IgD-negative memory B cell (primary cell): ENCODE results near the gene ADCK1. TPM values are rescaled to one million over a fixed set of nuclear protein-coding genes. Genes with fewer than 3 reads are reported as not detected.

Experiments
- H3K27ac Mint-ChIP-seq, 3 donors: one replicate each; pipeline ENCODE4 v1.8.0; 2020 to 2022; ENCODE audit warnings: mild to moderate bottlenecking in 3 of 3, mixed read lengths in 3 of 3, moderate library complexity in 1 of 3
- H3K27me3 Mint-ChIP-seq: one replicate; pipeline ENCODE4 v1.8.0; 2021; ENCODE audit warnings: mixed read lengths
- H3K36me3 Mint-ChIP-seq: one replicate; pipeline ENCODE4 v1.8.0; 2020; ENCODE audit warnings: mild to moderate bottlenecking, mixed read lengths
- H3K4me1 Mint-ChIP-seq, 3 donors: one replicate each; pipeline ENCODE4 v1.8.0; 2020 to 2022; ENCODE audit warnings: mixed read lengths in 3 of 3, mild to moderate bottlenecking in 1 of 3
- H3K4me3 Mint-ChIP-seq, 4 donors: one replicate each; pipeline ENCODE4 v1.8.0; 2020 to 2022; ENCODE audit warnings: mild to moderate bottlenecking in 4 of 4, mixed read lengths in 4 of 4, moderate library complexity in 3 of 4
- H3K9me3 Mint-ChIP-seq, 3 donors: one replicate each; pipeline ENCODE4 v1.8.0; 2020 to 2021; ENCODE audit warnings: mixed read lengths in 3 of 3, mild to moderate bottlenecking in 1 of 3
- polyA plus RNA-seq: library from polyadenylated mRNA; unstranded; fragments of 300-500 nt; fragmentation: Illumina TruSeq; gene quantifications from one replicate; pipeline ENCODE4 v1.2.3, GENCODE V29; 2021

Gene ADCK1
- polyA plus RNA-seq, 1 donor from 2014 or later = 3.5 TPM

DNA sequence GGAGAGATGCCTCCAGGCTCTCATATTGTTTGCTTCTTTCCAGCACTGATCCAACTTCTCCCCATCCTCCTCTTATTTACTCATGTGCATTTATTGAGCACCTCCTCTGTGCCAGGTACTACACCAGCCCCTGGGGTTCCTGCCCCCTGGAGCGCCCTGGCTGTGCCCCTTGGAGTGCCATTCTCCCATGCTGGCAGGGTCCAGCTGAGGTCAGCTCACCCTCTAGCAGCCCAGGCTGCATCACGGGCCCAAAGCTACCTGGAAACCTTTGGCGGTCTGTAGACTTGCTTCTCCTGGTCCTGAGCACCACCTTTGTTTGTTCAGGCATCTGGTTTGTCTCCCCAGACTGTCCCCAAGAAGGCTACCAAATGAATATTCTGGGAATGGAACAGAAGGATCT is 67.0 kb downstream of the ADCK1 start:
- Mint-ChIP-seq H3K27ac (no peak overlapping the region), H3K4me3 (no peak overlapping the region), H3K4me1 (peaks cover 0 to 1% (median 0%) of the 10 kb centered on the region in 3 donors), H3K9me3 (no peaks in the 10 kb centered on the region), H3K27me3 (no peaks in the 10 kb centered on the region), H3K36me3 (peaks cover 16% of the 10 kb centered on the region)

DNA sequence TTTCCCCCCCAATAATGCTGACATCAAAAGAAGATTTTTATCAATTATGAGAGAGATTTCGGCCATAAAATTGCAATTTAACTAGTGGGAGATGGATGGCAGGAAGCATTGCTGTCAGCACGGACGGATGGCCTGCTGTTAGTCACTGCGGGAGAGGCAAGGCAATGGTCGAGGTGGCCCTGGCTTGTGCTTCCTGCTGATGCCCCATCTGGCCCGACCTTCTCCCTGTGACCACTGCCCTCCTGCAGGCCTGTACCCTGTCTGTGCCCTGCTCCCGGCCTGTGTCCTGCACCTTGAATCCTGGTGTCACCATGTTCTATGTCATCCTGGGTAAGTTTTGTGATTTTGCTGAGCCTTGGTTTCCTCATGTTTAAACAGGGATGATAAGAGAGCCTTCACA is 67.6 kb downstream of the ADCK1 start:
- Mint-ChIP-seq H3K4me3 (no peak overlapping the region), H3K4me1 (peaks cover 0 to 1% (median 0%) of the 10 kb centered on the region in 3 donors), H3K9me3 (no peaks in the 10 kb centered on the region), H3K27me3 (no peaks in the 10 kb centered on the region), H3K27ac (no peak overlapping the region), H3K36me3 (peaks cover 17% of the 10 kb centered on the region)

DNA sequence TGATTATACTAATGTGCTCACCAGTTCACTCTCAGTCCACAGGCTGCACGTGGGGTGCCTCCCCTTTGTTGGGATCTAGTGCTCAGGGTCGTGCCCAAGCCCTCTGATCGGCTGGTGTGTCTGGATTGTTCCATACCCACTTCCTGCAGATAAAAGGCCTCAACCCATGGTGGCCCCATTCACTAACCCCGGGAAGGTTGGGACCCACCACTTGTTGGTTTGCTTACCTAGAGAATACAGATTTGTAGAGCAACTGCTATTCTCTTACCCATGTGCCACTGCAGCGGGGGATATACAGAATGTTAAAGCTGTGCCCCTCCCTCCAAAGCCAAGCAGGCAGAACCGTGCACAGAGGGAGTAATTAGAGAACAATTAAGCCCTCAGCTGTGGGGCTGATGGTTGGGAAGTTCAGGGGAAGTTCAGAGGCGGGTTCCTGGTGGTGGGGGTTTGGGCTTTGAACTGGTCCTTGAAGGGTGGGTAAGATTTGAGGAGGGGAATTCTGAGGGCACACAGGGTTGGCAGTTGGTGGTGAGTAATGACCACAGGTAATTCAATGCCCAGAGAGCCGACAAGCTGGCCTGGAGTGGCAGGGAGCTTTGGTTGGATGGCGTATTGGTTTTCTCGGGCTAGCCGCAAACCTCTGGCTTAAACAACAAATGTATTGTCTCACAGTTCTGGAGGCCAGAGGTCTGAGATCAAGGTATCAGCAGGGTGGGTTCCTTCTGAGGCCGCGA is 68.8 kb downstream of the ADCK1 start:
- peaks cover 16% of the 10 kb centered on the region for H3K36me3 Mint-ChIP-seq
- H3K4me3 Mint-ChIP-seq = no peak overlapping the region
- H3K27me3 Mint-ChIP-seq = no peaks in the 10 kb centered on the region
- no peak overlapping the region for H3K27ac Mint-ChIP-seq
- H3K4me1 Mint-ChIP-seq = peaks cover 0 to under 1% (median 0%) of the 10 kb centered on the region in 3 donors
- peaks cover 0 to 6% (median 3%) of the 10 kb centered on the region in 3 donors for H3K9me3 Mint-ChIP-seq

DNA sequence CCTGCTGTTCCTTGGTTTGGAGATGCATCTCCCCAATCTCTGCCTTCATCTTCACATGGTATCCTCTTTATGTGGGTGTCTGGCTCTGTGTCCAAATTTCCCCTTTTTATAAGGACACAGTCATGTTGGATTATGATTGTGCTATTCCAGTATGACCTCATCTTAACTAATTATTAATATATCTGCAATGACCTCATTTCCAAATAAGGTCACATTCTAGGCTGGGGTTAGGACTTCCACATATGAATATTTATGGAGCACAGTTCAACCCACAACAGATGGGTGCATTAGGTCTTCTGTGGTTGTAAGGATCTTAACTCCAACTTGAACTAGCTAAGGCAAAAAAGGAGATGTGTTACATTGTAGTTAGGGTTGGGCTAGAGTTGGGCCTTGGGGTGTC is 69.4 kb downstream of the ADCK1 start:
- no peaks in the 10 kb centered on the region for H3K4me1 Mint-ChIP-seq
- H3K4me3 Mint-ChIP-seq = no peak overlapping the region
- no peaks in the 10 kb centered on the region for H3K27me3 Mint-ChIP-seq
- H3K9me3 Mint-ChIP-seq = peaks cover 0 to 10% (median 7%) of the 10 kb centered on the region in 3 donors
- H3K36me3 Mint-ChIP-seq = peaks cover 11% of the 10 kb centered on the region
- no peak overlapping the region for H3K27ac Mint-ChIP-seq

DNA sequence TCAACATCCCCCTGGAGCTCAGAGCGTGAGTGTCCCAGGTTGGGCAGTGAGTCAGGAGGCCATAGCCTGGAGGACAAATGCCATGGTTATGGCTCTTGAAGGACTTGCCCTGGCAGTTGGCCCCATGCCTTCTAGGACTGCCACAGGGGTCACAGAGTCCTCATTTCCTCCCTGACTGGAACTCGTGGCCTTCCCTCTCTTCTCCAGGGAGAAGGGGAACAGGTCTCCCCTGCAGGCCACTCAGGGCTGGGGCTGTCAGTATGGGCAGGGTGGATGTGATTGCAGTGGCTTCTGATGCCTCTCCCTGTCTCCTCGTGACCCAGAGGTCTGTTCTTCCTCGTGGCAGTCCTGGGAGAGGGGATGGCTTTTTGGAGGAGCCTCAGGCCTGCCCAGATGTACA is 70.7 kb downstream of the ADCK1 start:
- Mint-ChIP-seq H3K36me3 (peaks cover 15% of the 10 kb centered on the region), H3K27ac (no peak overlapping the region), H3K9me3 (peaks cover 0 to 10% (median 7%) of the 10 kb centered on the region in 3 donors), H3K4me3 (no peak overlapping the region), H3K4me1 (no peaks in the 10 kb centered on the region), H3K27me3 (no peaks in the 10 kb centered on the region)

DNA sequence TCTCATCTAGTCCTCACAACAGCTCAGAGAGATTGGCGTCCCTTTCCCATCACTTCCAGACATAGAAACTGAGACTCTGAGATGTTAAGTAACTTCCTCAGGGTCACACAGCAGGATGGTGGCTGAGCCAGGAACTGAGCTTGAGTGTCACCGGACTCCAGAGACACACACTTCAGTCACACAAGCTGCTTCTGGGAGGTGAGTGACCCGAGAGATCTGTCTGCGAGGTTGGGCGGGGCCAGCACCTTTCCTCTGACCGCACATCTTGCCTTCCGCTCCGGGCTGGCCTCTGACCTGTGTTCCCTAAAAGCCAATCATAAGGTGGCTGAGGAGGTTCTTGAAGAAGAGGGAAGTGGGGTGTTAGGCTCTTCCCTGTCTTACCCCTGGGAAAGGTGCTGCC is 72.2 kb downstream of the ADCK1 start:
- H3K4me1 Mint-ChIP-seq = no peaks in the 10 kb centered on the region
- H3K36me3 Mint-ChIP-seq = peaks cover 16% of the 10 kb centered on the region
- no peaks in the 10 kb centered on the region for H3K27me3 Mint-ChIP-seq
- H3K4me3 Mint-ChIP-seq = no peak overlapping the region
- H3K27ac Mint-ChIP-seq = no peak overlapping the region
- H3K9me3 Mint-ChIP-seq = peaks cover 2 to 10% (median 7%) of the 10 kb centered on the region in 3 donors

DNA sequence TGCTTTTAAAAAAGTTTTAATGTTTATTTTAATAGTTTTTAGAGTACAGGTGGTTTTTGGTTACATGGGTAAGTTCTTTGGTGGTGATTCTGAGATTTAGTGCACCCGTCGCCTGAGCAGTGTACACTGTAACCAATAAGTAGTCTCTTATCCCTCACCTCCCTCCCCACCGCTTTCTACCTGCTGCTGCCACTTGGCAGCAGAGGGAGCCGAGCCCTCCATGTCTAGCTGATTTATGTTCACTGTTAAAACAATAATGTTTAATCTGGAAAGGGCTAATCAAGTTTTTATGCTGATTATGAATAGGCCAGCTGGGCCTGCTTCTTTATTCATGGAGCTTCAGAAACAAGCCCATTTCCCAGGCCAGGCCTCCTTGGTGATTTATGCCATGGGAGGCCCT is 73.1 kb downstream of the ADCK1 start:
- Mint-ChIP-seq H3K36me3 (peaks cover 16% of the 10 kb centered on the region), H3K27me3 (no peaks in the 10 kb centered on the region), H3K4me3 (peak overlapping the region in 1 of 4 donors; percentile 15), H3K9me3 (peaks cover 2 to 10% (median 7%) of the 10 kb centered on the region in 3 donors), H3K4me1 (no peaks in the 10 kb centered on the region), H3K27ac (no peak overlapping the region)

DNA sequence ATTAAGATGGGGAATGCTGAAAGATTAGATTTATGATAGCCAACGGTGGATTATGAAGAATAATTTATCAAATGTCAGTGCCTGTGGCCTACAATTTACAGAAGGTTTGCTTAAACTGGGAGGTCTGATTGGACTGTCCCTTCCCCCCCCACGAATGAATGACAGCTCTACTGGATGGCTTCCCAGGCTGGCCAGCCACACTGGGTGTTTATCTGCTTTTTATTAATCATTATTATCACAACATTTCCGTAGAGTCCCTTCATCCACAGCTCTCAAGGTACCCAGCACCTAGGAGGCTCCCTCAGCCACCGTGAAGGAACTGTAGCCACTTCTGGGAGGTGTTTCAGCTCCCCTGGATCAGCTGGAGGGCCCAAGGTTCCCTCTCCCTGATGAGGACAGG is 78.9 kb downstream of the ADCK1 start:
- peaks cover 2 to 3% (median 3%) of the 10 kb centered on the region in 3 donors for H3K9me3 Mint-ChIP-seq
- peaks cover 0 to 3% (median 0%) of the 10 kb centered on the region in 3 donors for H3K4me1 Mint-ChIP-seq
- peaks cover 17% of the 10 kb centered on the region for H3K36me3 Mint-ChIP-seq
- H3K27me3 Mint-ChIP-seq = no peaks in the 10 kb centered on the region
- no peak overlapping the region for H3K4me3 Mint-ChIP-seq
- no peak overlapping the region for H3K27ac Mint-ChIP-seq

DNA sequence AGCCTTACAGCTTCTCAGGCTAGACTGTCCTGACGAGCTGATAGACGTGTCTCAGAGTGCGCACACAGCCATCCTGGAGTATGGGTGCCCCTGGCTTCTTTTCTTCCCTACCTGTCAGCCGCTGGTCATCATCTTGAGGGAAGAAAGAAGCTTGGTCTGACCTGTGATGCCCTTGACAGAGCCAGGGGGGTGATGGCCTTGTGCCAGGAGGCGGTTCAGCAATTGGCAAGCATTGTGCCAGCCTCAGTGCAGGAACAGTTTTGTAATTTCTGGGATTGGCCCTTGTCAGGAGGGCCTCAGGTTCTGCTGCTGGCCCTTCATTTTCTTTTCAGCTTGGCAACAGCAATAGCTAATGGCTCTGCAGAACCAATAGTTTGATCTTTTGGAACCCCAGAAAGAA is 80.1 kb downstream of the ADCK1 start:
- H3K27ac Mint-ChIP-seq = no peak overlapping the region
- peaks cover 0 to 3% (median 0%) of the 10 kb centered on the region in 3 donors for H3K4me1 Mint-ChIP-seq
- H3K27me3 Mint-ChIP-seq = no peaks in the 10 kb centered on the region
- H3K36me3 Mint-ChIP-seq = peaks cover 11% of the 10 kb centered on the region
- peaks cover 0 to 2% (median 0%) of the 10 kb centered on the region in 3 donors for H3K9me3 Mint-ChIP-seq
- no peak overlapping the region for H3K4me3 Mint-ChIP-seq

DNA sequence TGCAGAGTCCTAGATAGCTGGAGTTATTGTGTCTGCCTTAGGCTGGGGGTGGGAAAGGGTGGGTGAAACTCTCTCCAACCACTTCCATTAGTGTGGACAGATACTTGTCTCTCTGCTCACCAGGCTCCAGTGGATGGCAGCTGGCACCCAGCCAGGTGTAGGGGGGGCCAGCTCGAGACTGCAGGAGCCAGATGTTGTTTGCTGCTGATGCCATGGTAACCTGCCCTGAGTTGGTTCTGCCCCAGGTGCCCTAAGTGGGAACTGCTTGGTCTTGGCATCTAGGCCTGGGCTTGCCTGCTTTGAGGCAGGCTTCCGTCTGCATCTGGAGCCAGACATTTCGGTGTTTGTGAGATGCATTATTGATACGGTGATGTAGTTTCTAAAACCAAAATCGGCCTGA is 82.2 kb downstream of the ADCK1 start:
- Mint-ChIP-seq H3K36me3 (peaks cover 11% of the 10 kb centered on the region), H3K9me3 (no peaks in the 10 kb centered on the region), H3K4me3 (no peak overlapping the region), H3K27ac (no peak overlapping the region), H3K4me1 (peaks cover 0 to 3% (median 0%) of the 10 kb centered on the region in 3 donors), H3K27me3 (no peaks in the 10 kb centered on the region)

DNA sequence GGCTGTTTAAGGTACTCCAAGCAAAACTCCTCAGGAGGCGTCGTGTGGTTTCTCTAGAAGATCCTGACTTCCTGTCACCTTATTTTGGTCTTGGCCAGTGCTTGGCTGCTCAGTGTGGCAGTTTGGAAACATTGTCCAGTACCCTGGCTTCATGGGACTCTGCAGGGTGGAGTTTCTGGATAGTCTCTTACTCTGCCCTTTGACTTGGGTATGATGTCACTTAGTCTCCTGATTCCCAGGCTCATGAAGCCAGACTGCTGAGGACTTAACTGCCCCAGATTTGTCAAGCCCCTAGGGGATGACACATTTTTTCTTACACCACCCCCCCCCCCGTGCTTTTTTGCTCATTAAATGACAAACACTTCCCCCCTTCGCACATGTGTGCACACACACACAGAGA is 82.7 kb downstream of the ADCK1 start:
- H3K9me3 Mint-ChIP-seq = no peaks in the 10 kb centered on the region
- peaks cover 0 to 3% (median 0%) of the 10 kb centered on the region in 3 donors for H3K4me1 Mint-ChIP-seq
- H3K27me3 Mint-ChIP-seq = no peaks in the 10 kb centered on the region
- H3K27ac Mint-ChIP-seq = no peak overlapping the region
- H3K4me3 Mint-ChIP-seq = no peak overlapping the region
- peaks cover 11% of the 10 kb centered on the region for H3K36me3 Mint-ChIP-seq

DNA sequence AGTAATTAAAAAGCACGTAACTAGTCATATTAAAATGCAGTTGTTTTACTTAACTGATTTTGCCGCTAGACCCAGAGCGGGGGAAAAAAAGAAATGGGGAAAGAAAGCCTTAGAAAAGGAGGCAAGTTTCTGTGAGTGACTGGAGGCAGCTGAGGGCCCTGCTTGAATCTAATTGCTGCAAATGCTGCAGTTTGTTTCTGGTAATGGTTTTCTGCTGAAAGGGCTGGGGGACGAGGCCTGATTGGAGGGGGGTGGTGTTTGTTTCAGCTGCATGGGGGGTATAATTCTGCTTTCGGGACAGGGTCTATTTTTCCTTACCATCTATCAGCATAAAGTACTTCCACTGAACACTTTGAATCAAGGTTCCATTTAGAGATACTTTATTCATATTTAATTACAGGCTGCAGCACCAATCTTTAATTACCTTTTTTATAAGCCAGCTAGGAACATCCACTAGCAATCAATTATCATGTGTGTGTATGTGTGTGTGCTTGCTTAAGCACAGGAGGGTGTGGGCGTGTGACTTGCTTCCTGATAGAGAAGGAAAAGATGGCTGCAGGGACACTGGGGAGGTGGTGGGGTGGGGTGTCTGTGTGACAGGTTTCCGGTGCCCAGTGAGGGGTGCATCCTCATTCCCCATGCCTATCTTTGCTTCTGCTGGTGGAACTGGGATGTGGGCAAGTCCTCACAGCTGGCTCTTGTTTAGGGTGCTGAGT is 83.4 kb downstream of the ADCK1 start:
- Mint-ChIP-seq H3K9me3 (peaks cover 0 to 5% (median 0%) of the 10 kb centered on the region in 3 donors), H3K36me3 (peaks cover 16% of the 10 kb centered on the region), H3K27ac (no peak overlapping the region), H3K4me3 (no peak overlapping the region), H3K4me1 (peaks cover 0 to 3% (median 0%) of the 10 kb centered on the region in 3 donors), H3K27me3 (no peaks in the 10 kb centered on the region)

DNA sequence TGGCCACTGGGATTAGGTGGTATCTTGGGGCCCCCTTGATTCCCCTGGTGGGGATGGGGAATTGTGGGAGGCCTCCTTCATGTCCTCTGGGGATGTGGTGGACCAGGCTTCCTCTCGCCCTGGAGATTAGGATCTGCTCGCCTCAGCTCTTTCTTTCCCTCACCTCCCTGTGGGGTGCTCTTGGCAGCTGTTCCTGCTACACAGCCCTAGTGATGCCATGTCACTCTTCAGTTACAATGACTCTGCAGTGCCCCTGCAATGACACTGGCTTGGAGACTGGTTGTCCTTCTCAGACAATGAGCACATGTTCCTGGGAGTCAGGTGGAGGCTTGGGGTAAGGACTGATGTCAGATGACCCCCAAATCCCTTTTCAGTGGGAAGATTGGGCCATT is 83.9 kb downstream of the ADCK1 start:
- H3K36me3 Mint-ChIP-seq = peaks cover 18% of the 10 kb centered on the region
- peak overlapping the region in 1 of 3 donors; percentile 14 for H3K27ac Mint-ChIP-seq
- H3K4me1 Mint-ChIP-seq = peaks cover 0 to 3% (median 0%) of the 10 kb centered on the region in 3 donors
- no peaks in the 10 kb centered on the region for H3K27me3 Mint-ChIP-seq
- H3K9me3 Mint-ChIP-seq = peaks cover 0 to 7% (median 0%) of the 10 kb centered on the region in 3 donors
- no peak overlapping the region for H3K4me3 Mint-ChIP-seq

DNA sequence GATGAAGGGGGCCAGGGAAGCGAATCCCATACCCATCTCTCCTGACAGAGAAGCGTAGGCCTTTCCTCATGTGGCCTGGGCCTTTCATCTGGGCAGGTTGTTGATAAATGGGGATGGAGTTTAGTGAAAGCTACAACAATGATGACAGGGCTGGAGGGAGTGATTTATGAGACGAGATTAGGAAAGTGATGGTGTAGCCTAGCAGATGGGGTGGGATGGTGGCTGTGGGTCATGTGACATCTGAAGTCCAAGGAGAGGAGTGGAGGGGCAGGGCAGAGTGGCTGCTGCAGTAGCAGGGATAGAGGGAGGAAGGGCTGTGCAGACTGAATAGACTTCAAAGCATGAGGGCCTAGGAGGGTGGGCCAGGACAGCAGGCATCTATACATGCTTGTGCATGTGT is 85.5 kb downstream of the ADCK1 start:
- H3K4me3 Mint-ChIP-seq = no peak overlapping the region
- H3K9me3 Mint-ChIP-seq = peaks cover 0 to 14% (median 4%) of the 10 kb centered on the region in 3 donors
- H3K27ac Mint-ChIP-seq = no peak overlapping the region
- H3K36me3 Mint-ChIP-seq = peaks cover 29% of the 10 kb centered on the region
- no peaks in the 10 kb centered on the region for H3K27me3 Mint-ChIP-seq
- H3K4me1 Mint-ChIP-seq = peaks cover 0 to 3% (median 0%) of the 10 kb centered on the region in 3 donors

DNA sequence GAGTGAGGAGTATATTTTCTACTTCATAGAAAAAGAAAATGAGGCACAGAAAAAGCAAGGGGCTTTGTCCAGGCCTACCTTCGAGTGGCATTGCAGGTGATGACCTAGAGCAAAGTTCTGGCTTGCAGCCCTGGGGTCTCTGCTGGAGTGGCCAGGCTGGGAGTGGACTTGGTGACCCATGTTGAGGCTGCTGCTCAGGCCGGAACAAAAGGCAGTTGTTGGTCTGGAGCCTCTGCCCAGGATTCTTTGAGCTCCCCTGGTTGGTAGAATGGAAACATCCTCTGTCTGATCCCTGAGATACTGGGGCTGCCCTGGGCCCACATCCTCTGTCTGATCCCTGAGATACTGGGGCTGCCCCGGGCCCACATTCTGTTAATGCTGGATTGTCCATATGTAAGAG is 86.1 kb downstream of the ADCK1 start:
- Mint-ChIP-seq H3K27me3 (no peaks in the 10 kb centered on the region), H3K27ac (no peak overlapping the region), H3K36me3 (peaks cover 34% of the 10 kb centered on the region), H3K4me3 (no peak overlapping the region), H3K4me1 (peaks cover 0 to 3% (median 0%) of the 10 kb centered on the region in 3 donors), H3K9me3 (peaks cover 0 to 14% (median 4%) of the 10 kb centered on the region in 3 donors)
